ENCODE data around the gene FCN3.

Gene FCN3

GRCh38 chr1:27380224-27380623 is 5.6 kb upstream of the FCN3 start:
- DNase-seq (ENCODE audit: low read depth) = no peak

- DNase-seq (ENCODE audit: low read depth) = no peak
Measured at GRCh38 chr1:27379564-27380122, 5.0 kb upstream of the FCN3 start.

- no peak for DNase-seq (ENCODE audit: low read depth)
Measured at GRCh38 chr1:27377760-27378495, 3.3 kb upstream of the FCN3 start.

GRCh38 chr1:27372808-27373690 is 1.6 kb downstream of the FCN3 start:
- DNase-seq (ENCODE audit: low read depth) = no peak

- DNase-seq (ENCODE audit: low read depth) = no peak
Measured at GRCh38 chr1:27372022-27372807, 2.4 kb downstream of the FCN3 start.

GRCh38 chr1:27368869-27369582 is 5.6 kb downstream of the FCN3 start:
- no peak for DNase-seq (ENCODE audit: low read depth)

- DNase-seq (ENCODE audit: low read depth) = no peak
Measured at GRCh38 chr1:27367160-27367650, 7.4 kb downstream of the FCN3 start.

- DNase-seq (ENCODE audit: low read depth) = no peak
Measured at GRCh38 chr1:27366411-27367159, 8.0 kb downstream of the FCN3 start, which contains the start of gene MAP3K6. TSS of gene MAP3K6 (minus strand) at chr1:27366961. CDS start at chr1:27366597, 364 bp downstream.

- peak; percentile 43 for DNase-seq (ENCODE audit: low read depth)
Measured at GRCh38 chr1:27366113-27366410, 8.6 kb downstream of the FCN3 start.

GRCh38 chr1:27365372-27366112 is 9.1 kb downstream of the FCN3 start:
- DNase-seq (ENCODE audit: low read depth) = peak; percentile 65

GRCh38 chr1:27364696-27365371 is 9.8 kb downstream of the FCN3 start:
- no peak for DNase-seq (ENCODE audit: low read depth)

GRCh38 chr1:27363766-27364695 is 10.6 kb downstream of the FCN3 start:
- DNase-seq (ENCODE audit: low read depth) = no peak

- DNase-seq (ENCODE audit: low read depth) = no peak
Measured at GRCh38 chr1:27361553-27361952, 13.1 kb downstream of the FCN3 start.

- no peak for DNase-seq (ENCODE audit: low read depth)
Measured at GRCh38 chr1:27361044-27361402, 13.6 kb downstream of the FCN3 start.

- no peak for DNase-seq (ENCODE audit: low read depth)
Measured at GRCh38 chr1:27360159-27361043, 14.2 kb downstream of the FCN3 start.

- DNase-seq (ENCODE audit: low read depth) = no peak
Measured at GRCh38 chr1:27359822-27360158, 14.8 kb downstream of the FCN3 start.

- no peak for DNase-seq (ENCODE audit: low read depth)
Measured at GRCh38 chr1:27358928-27359313, 15.7 kb downstream of the FCN3 start.
